A549 treated with dexamethasone at 1 μM for 4 hours (cell line): ENCODE data around the gene AP5S1. TPM values are rescaled to one million over a fixed set of nuclear protein-coding genes. Genes with fewer than 3 reads are reported as not detected.

Experiments
- total RNA-seq: library from RNA; stranded (reverse); fragments of 200-300 nt; extraction: Qiagen RNA extraction; gene quantifications from 5 replicates; pipeline ENCODE4 v1.2.3, GENCODE V29; 2022

Gene AP5S1
- 11.2 to 17.8 TPM (median 17.2 TPM) in 5 replicates for total RNA-seq

DNA sequence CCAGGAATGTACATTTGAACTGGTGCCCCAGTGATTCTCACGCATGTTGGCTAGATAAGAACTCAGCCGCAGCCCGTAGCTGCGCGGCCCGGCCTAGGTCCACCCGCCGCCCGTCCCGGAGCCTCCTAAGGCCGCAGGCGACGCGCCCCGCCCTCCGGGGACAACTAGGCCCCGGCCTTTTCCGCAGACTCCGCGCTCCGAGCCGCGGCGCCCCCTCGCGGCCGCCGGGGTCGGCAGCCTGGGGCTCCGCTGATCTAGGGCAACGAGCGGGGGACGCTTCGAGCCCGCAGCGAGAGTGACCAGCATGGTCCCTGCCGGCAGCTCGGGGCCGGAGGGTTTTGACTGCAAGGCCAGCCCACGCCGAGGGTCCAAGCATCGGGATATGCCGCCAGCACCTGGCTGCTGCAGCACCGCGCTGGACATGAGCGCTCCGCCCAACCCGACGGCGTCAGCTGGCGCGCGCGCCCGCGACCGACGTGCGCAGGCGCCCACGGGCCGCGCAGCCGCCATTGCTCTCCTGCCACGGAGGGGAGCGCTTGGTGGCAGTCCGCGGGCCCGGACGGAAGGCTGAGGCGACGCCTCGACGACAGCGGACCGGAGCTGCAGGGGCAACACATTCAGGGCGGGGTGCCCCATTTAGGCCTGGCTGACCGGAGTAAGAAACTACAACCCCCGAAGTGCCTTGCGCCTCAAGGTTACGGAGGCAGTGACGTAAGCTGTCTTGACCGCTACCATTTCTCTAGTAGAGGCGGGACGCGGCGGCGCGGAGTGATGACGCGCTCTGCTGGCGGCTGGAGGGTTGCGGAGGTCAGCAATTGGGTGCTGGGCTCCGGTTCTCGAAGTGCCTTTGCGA is at the start of gene AP5S1:
AP5S1 (plus strand) TSS at position 500 of the 853 bp plus-strand sequence. CDS start 1,571 bp downstream, outside the sequence.

DNA sequence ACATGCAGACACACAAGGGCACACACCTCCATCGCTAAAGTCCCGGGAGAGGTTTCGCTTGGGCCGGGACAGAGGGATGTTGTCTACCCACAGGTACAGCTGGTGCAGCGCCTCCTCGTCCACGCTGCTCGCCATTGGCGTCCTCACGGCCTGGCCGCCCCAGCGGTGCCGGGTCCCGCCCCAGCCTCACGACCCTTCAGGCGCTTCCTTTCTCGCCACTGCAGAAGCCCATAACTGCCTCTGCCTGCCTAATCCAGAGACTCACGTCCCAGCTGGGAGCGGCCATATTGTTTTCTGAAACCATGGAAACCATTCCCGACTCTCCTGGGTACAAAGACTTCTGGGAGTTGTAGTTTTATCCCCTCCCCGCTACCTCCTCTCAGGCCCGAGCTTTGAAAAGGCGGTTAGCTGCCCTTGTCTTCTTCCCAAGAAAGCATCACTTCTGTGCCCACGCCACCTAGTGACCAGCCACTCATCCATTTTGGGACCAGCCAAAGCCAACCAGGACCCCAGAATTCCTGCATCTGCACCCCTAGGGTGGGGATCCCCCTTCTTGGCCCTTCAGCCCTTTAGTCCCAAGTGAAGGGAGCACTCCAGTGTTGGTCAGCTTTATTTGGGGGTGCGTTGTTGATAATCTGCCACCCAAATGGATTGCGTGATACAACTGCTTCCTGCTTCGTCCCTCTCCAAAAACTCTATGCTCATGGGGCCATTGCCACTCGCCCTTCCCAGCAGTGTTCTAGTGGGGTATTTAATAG is 39.0 kb upstream of the AP5S1 start, which contains the start of gene SPEF1:
SPEF1 (minus strand) TSS at position 296 of the 758 bp plus-strand sequence; CDS start at position 135, 161 bp downstream.

DNA sequence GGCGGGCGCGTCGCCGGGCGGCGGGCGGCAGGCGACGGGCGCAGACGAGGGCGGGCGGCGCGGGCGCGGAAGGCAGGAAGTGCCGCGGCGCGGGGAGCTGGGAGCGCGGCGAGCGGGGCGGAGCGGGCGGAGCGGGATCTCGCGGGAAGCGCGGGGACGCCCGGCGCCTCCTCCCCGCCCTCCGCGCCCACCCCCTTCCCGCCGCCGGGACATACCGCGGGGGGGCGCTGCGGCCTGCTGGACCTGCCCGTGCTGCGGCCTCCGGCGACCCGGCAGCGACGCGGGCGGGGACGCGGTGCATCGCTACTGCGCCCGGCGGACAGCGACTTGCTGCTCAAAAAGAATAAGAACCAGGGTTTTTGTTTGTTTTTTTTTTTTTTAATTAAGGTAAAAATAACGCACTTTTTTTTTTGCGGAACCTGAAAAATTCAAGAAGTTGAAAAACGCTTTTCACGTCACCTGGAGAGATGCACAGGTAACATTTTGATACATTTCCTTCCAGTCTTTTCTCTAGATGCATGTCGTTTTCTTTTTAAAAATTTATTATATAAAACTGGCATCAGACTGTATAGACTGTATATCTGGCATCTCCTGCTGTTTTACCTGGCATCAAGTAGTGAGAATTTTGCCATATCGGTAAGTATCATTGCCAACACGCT is 33.6 kb upstream of the AP5S1 start, which contains the start of gene CENPB:
CENPB (minus strand) TSS at position 76 of the 659 bp plus-strand sequence. CDS start 257 bp downstream, outside the sequence.

GRCh38 chr20:3795511-3796468 is 24.6 kb upstream of the AP5S1 start, which contains the start of gene CDC25B:
Gene CDC25B, plus strand, starts transcription at chr20:3796310. Its CDS starts 222 bp downstream, at chr20:3796532.

DNA sequence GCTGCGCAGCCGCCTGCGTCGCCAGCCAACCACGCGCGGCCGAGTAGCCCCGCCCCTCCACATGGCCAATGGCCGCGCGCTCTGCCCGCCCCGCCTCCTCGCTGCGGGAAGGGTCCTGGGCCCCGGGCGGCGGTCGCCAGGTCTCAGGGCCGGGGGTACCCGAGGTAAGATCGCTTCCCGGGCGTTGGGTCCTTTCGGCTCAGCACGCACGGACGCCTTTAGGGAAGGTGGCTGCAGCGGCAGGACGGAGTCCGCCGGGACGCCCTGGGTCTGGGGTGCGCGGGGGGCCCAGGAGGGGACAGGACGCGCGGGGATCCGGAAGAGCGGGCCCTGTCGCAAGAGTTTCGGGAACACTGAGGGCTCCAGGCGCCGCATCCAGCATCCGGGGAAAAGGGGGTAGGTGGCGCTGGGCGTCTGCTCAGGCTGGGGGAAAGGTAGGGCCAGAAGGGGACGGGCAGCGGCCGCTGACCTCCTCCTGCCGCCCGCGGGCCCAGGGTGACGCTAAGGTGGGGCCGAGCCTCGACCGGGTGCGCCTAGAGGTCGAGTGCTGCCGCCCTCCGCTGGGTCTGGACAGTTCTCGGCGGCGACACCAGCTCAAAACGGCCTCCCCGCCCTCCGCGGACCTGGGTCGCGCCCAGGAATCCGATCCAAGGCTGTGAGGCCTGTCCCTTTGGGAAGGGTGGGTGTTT is 26.5 kb downstream of the AP5S1 start, which contains the start of gene MAVS:
MAVS (plus strand) TSS at position 95 of the 689 bp plus-strand sequence. CDS start 7,791 bp downstream, outside the sequence.

Other genes starting within 250 kb of the AP5S1 start
- not detected in 5 replicates for gene GFRA4, start 157.1 kb upstream of the AP5S1 start, total RNA-seq
- gene ADAM33, start 138.5 kb upstream of the AP5S1 start, total RNA-seq, result 0.03 to 0.14 TPM (median 0.11 TPM) in 5 replicates
- gene SIGLEC1, start 107.9 kb upstream of the AP5S1 start, total RNA-seq, result 0.01 to 0.04 TPM (median 0.02 TPM) in 5 replicates
- 0.38 to 0.56 TPM (median 0.47 TPM) in 5 replicates for gene HSPA12B, start 87.9 kb upstream of the AP5S1 start, total RNA-seq
- gene ADISSP, start 52.8 kb upstream of the AP5S1 start, total RNA-seq, result 101 to 162 TPM (median 143 TPM) in 5 replicates
- 1.4 to 2.1 TPM (median 1.7 TPM) in 5 replicates for gene SPEF1, start 39.1 kb upstream of the AP5S1 start, total RNA-seq
- 95.4 to 111 TPM (median 107 TPM) in 5 replicates for gene CENPB, start 33.8 kb upstream of the AP5S1 start, total RNA-seq
- 150 to 218 TPM (median 215 TPM) in 5 replicates for gene CDC25B, start 24.2 kb upstream of the AP5S1 start, total RNA-seq
- 16.8 to 29.1 TPM (median 27.2 TPM) in 5 replicates for gene MAVS, start 26.3 kb downstream of the AP5S1 start, total RNA-seq
- gene PANK2, start 68.8 kb downstream of the AP5S1 start, total RNA-seq, result 49.5 to 59.4 TPM (median 54.8 TPM) in 5 replicates
- gene RNF24, start 195.0 kb downstream of the AP5S1 start, total RNA-seq, result 11.7 to 18.1 TPM (median 17.1 TPM) in 5 replicates